ENCODE results near the gene PPM1N. TPM values are rescaled to one million over a fixed set of nuclear protein-coding genes. Genes with fewer than 3 reads are reported as not detected.

Gene PPM1N
- total RNA-seq, 1 experiment from 2014 or later, result 1.2 TPM

DNA sequence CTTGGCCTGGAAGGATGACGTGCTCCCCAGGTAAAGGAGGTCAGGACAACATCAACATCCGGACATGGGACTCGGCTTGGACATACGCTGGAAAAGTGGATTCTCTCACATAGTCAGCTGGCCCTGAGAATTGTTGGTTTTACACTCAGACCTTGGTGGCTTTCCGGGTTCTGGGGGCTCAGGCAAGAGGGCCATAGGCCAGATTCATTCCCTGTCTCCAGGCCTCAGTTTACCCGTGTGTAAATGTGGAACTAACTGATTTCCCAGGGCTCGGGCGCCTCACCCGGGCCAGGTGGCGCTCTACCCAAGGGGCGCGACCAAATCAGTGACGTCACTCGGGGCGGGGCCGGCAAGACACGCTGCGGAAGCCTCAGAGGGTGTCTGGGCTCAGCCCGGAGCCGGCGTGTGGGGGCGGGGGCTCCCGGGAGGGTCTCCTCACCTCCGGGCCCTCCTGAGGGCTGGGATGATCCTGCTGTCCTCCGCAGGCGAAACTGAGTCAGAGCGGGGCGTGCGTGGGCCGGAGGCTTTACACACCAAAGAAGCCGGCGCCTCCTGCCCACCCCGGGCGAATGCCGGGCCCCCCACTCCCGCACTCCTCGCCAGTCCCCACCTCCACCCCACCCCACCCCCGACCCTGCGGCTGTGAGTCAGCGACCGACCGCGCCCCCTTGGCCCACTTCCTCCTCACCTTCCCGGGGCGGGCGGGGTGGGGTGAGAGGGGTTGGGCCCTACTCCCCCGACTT lies 8.2 kb downstream of the PPM1N start:
- H3K27ac Mint-ChIP-seq (ENCODE audit: unreplicated experiment), result peak overlapping the region; percentile 74
- peak overlapping the region; percentile 91 for H3K4me3 Mint-ChIP-seq (ENCODE audit: unreplicated experiment)
- H3K4me1 Mint-ChIP-seq (ENCODE audit: low read depth, unreplicated experiment), result peaks cover 12% of the 10 kb centered on the region
- Histone ChIP-seq H3K27me3 (replicated peaks; ENCODE audit: control insufficient read depth, insufficient read depth, low read length) (no peaks in the 10 kb centered on the region), H3K36me3 (ENCODE audit: control insufficient read depth, insufficient read depth, low read length) (no peaks in the 10 kb centered on the region), H3K4me1 (peaks cover 11% of the 10 kb centered on the region), H3K4me3 (ENCODE audit: low read depth, low read length) (peak overlapping the region; percentile 80), H3K9me3 (no peaks in the 10 kb centered on the region)
- TF ChIP-seq, protein P1, sequence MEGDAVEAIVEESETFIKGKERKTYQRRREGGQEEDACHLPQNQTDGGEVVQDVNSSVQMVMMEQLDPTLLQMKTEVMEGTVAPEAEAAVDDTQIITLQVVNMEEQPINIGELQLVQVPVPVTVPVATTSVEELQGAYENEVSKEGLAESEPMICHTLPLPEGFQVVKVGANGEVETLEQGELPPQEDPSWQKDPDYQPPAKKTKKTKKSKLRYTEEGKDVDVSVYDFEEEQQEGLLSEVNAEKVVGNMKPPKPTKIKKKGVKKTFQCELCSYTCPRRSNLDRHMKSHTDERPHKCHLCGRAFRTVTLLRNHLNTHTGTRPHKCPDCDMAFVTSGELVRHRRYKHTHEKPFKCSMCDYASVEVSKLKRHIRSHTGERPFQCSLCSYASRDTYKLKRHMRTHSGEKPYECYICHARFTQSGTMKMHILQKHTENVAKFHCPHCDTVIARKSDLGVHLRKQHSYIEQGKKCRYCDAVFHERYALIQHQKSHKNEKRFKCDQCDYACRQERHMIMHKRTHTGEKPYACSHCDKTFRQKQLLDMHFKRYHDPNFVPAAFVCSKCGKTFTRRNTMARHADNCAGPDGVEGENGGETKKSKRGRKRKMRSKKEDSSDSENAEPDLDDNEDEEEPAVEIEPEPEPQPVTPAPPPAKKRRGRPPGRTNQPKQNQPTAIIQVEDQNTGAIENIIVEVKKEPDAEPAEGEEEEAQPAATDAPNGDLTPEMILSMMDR (IDR thresholded peaks at IDR 0.05; ENCODE audit: insufficient read depth in 1 of 2, low read depth in 1 of 2, low read length in 1 of 2, severe bottlenecking in 1 of 2, unreplicated experiment in 1 of 2), result peak; percentile 39 to 77
- DNase-seq, result peak; percentile 96 to 98
- no peaks in the 10 kb centered on the region for H3K27me3 Mint-ChIP-seq (ENCODE audit: insufficient read depth, unreplicated experiment)
- intact Hi-C loops (cut with micrococcal nuclease; ENCODE audit: unreplicated experiment), result loop anchor here (1.0 to 2.0 kb wide), 2 partner anchors 9 to 14 kb away; partner anchors contain the start of gene RTN2
- peaks cover 30% of the 10 kb centered on the region for H3K36me3 Mint-ChIP-seq (ENCODE audit: insufficient read depth, unreplicated experiment)
- ChIA-PET POLR2A (no interaction called here), CTCF (no interaction called here)
- BruUV-seq (replicated peaks), result TSS peak; percentile 60
- H3K9me3 Mint-ChIP-seq (ENCODE audit: unreplicated experiment), result no peaks in the 10 kb centered on the region

DNA sequence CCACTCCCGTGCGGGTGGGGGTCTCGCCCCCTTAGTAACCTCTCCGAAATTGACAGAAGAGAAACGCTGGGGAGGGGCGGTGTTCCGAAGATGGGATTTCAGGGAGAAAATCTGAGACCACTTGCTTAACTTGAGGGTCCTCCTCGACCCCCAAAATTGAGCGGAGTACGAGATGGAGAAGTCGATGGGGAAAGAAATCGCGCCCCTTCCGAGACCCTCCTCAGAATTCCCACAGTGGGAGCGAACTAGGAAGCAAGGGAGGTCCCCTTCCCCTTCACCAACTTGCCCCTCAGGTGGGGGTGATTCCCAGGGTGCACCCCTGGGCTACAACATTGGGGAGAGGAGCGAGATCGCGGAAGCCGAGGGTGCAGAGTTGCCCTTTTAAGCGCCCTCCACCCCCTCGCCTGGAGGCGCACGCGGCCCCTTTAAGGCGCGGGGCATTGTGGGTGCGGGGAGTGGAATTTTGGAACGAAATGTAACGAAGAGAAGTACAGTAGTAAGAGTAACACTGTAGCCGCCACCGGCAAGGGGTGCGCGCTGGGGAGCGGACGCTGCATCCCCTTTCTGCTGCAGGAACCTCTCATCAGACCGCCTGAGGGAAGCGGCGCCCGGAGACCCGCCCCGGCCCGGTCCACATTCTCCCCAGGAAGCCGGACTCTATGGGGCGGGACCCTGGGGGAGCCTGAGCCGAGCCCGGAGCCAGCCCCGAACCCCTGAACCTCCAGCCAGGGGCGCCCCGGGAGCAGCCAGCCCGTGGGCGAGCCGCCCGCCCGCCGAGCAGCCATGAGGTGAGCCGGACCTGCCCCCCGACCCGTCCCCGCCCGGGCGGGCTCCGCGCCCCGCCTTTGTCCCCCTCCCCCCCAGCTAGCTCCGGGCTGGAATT lies 9.0 kb downstream of the PPM1N start, which contains the start of gene VASP:
Gene VASP (plus strand): TSS at position 491 of the 883 bp plus-strand sequence. CDS start 293 bp downstream, at position 784.
- Mint-ChIP-seq H3K9me3 (ENCODE audit: unreplicated experiment) (no peaks in the 10 kb centered on the region), H3K4me3 (ENCODE audit: unreplicated experiment) (peak within 1 kb of the TSS; percentile 91), H3K4me1 (ENCODE audit: low read depth, unreplicated experiment) (peaks cover 12% of the 10 kb centered on the region), H3K27ac (ENCODE audit: unreplicated experiment) (peak within 1 kb of the TSS; percentile 74), H3K27me3 (ENCODE audit: insufficient read depth, unreplicated experiment) (no peaks in the 10 kb centered on the region), H3K36me3 (ENCODE audit: insufficient read depth, unreplicated experiment) (peaks cover 34% of the 10 kb centered on the region)
- peak within 1 kb of the TSS; percentile 80 for H3K4me3 ChIP-seq (ENCODE audit: low read depth, low read length)
- ChIA-PET CTCF (no interaction called here), POLR2A (interaction anchor here (0.6 kb wide), 1 partner anchor 162 kb away, joined by 4 read pairs; no protein-coding TSS in a partner anchor)
- H3K4me1 ChIP-seq, result peaks cover 11% of the 10 kb centered on the region
- H3K9me3 ChIP-seq, result no peaks in the 10 kb centered on the region
- intact Hi-C loops (cut with micrococcal nuclease; ENCODE audit: unreplicated experiment), result loop anchor here (1.0 to 2.0 kb wide), 2 partner anchors 10 to 14 kb away; partner anchors contain the start of gene RTN2
- peak; percentile 89 for DNase-seq
- TF ChIP-seq, protein P1 (IDR thresholded peaks at IDR 0.05; ENCODE audit: insufficient read depth in 1 of 2, low read depth in 1 of 2, low read length in 1 of 2, severe bottlenecking in 1 of 2, unreplicated experiment in 1 of 2), result no peak
- H3K36me3 ChIP-seq (ENCODE audit: control insufficient read depth, insufficient read depth, low read length), result no peaks in the 10 kb centered on the region
- H3K27me3 ChIP-seq (replicated peaks; ENCODE audit: control insufficient read depth, insufficient read depth, low read length), result no peaks in the 10 kb centered on the region
- BruUV-seq (replicated peaks), result no TSS peak

DNA sequence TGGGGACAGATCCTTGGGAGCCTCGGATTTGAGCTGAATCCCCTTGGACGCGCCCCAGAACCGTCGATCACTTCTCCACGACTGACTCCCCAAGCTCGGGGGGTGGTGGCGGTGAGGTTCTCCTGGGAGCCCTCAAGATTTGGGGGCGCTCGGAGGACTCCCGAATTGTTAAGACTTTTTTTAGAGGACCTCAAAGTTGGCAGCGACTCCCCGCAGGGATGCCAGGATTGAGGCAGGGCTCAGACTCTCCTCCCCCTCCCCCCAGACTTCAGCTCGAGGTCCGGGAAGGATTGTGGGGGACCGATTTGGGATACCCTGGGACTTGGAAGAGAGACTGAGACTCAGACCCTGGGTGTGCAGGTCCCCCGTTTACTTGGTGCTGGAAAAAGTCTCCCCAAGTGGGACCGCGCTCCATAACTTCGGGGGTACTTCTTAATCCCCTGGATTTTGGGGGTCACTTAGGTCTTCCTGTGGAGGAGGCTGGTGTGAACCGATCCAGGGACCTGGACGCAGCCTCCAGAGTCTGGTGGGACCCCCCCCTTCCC lies 9.7 kb downstream of the PPM1N start:
- TSS peak; percentile 35 for BruUV-seq (replicated peaks)
- intact Hi-C loops (cut with micrococcal nuclease; ENCODE audit: unreplicated experiment), result loop anchor here (2.0 kb wide), 1 partner anchor 15 kb away; no protein-coding TSS in a partner anchor
- Mint-ChIP-seq H3K27me3 (ENCODE audit: insufficient read depth, unreplicated experiment) (no peaks in the 10 kb centered on the region), H3K4me3 (ENCODE audit: unreplicated experiment) (peak overlapping the region; percentile 91), H3K27ac (ENCODE audit: unreplicated experiment) (peak overlapping the region; percentile 74), H3K4me1 (ENCODE audit: low read depth, unreplicated experiment) (peaks cover 12% of the 10 kb centered on the region), H3K36me3 (ENCODE audit: insufficient read depth, unreplicated experiment) (peaks cover 34% of the 10 kb centered on the region), H3K9me3 (ENCODE audit: unreplicated experiment) (no peaks in the 10 kb centered on the region)
- Histone ChIP-seq H3K4me1 (peaks cover 11% of the 10 kb centered on the region), H3K4me3 (ENCODE audit: low read depth, low read length) (peak overlapping the region; percentile 80), H3K36me3 (ENCODE audit: control insufficient read depth, insufficient read depth, low read length) (no peaks in the 10 kb centered on the region), H3K9me3 (no peaks in the 10 kb centered on the region), H3K27me3 (replicated peaks; ENCODE audit: control insufficient read depth, insufficient read depth, low read length) (no peaks in the 10 kb centered on the region)
- no peak for DNase-seq
- POLR2A ChIA-PET, result interaction anchor here (0.5 to 0.6 kb wide), 2 partner anchors 21 to 161 kb away, joined by 3 to 4 read pairs; no protein-coding TSS in a partner anchor
- CTCF ChIA-PET, result interaction anchor here (1.2 kb wide), 1 partner anchor 134 kb away, joined by 3 read pairs; no protein-coding TSS in a partner anchor
- TF ChIP-seq, protein P1 (IDR thresholded peaks at IDR 0.05; ENCODE audit: insufficient read depth in 1 of 2, low read depth in 1 of 2, low read length in 1 of 2, severe bottlenecking in 1 of 2, unreplicated experiment in 1 of 2), result no peak
